GM18499 (cell line): Measurements from ENCODE around the gene CHD6.

Experiments used
- ATAC-seq: cut with Tn5 transposase; IDR thresholded peaks from one replicate; pipeline ENCODE4 v1.9.1; 2021; ENCODE audit warnings: moderate number of reproducible peaks; ENCODE audit not compliant: insufficient read depth, unreplicated experiment

Gene CHD6

GRCh38 chr20:41443691-41444090 lies 174.5 kb downstream of the CHD6 start:
- ATAC-seq = no peak

- ATAC-seq = no peak
These were observed 177.3 kb downstream of the CHD6 start for GRCh38 chr20:41440882-41441281.

- ATAC-seq = no peak
These were observed 180.3 kb downstream of the CHD6 start for GRCh38 chr20:41437836-41438235.

GRCh38 chr20:41436679-41437078 lies 181.5 kb downstream of the CHD6 start:
- ATAC-seq = no peak

- no peak for ATAC-seq
These were observed 185.0 kb downstream of the CHD6 start for GRCh38 chr20:41433203-41433602.

- no peak for ATAC-seq
These were observed 185.4 kb downstream of the CHD6 start for GRCh38 chr20:41432746-41433145.

- ATAC-seq = no peak
These were observed 189.9 kb downstream of the CHD6 start for GRCh38 chr20:41428285-41428684.

- no peak for ATAC-seq
These were observed 190.3 kb downstream of the CHD6 start for GRCh38 chr20:41427833-41428232.

GRCh38 chr20:41426976-41427375 lies 191.2 kb downstream of the CHD6 start:
- ATAC-seq = no peak

GRCh38 chr20:41426086-41426830 lies 191.9 kb downstream of the CHD6 start:
- no peak for ATAC-seq

GRCh38 chr20:41425180-41425884 lies 192.8 kb downstream of the CHD6 start:
- ATAC-seq = no peak

- no peak for ATAC-seq
These were observed 193.6 kb downstream of the CHD6 start for GRCh38 chr20:41424546-41424945.

- no peak for ATAC-seq
These were observed 194.2 kb downstream of the CHD6 start for GRCh38 chr20:41424011-41424410.

GRCh38 chr20:41422953-41423352 lies 195.2 kb downstream of the CHD6 start:
- no peak for ATAC-seq

- no peak for ATAC-seq
These were observed 199.4 kb downstream of the CHD6 start for GRCh38 chr20:41418739-41419293.

- no peak for ATAC-seq
These were observed 200.1 kb downstream of the CHD6 start for GRCh38 chr20:41418031-41418430.

GRCh38 chr20:41415191-41415590 lies 203.0 kb downstream of the CHD6 start:
- ATAC-seq = no peak

GRCh38 chr20:41413169-41413568 lies 205.0 kb downstream of the CHD6 start:
- ATAC-seq = no peak

GRCh38 chr20:41412324-41413120 lies 205.7 kb downstream of the CHD6 start:
- ATAC-seq = no peak

- no peak for ATAC-seq
These were observed 206.8 kb downstream of the CHD6 start for GRCh38 chr20:41411391-41411847.

- ATAC-seq = no peak
These were observed 209.2 kb downstream of the CHD6 start for GRCh38 chr20:41408986-41409385.
